IPS DF 6.9 (cell line): ENCODE results near the gene CDX1.

Experiments used
- DNase-seq: peaks from one replicate; pipeline ENCODE4 v3.0.0-alpha.2; 2013; ENCODE audit warnings: low read depth, low spot score
- H3K27ac ChIP-seq: one replicate; pipeline ENCODE4 v1.5.1; 2013; ENCODE audit warnings: low read length, control low read depth
- H3K27me3 ChIP-seq: 2 replicates; pipeline ENCODE4 v1.6.1; 2013; ENCODE audit warnings: mild to moderate bottlenecking, low read length; ENCODE audit not compliant: control insufficient read depth, insufficient read depth
- H3K36me3 ChIP-seq: 2 replicates; pipeline ENCODE4 v1.6.1; 2013; ENCODE audit warnings: low read length; ENCODE audit not compliant: control insufficient read depth, insufficient read depth
- H3K4me1 ChIP-seq: 2 replicates; pipeline ENCODE4 v1.6.1; 2013; ENCODE audit warnings: low read length; ENCODE audit not compliant: control insufficient read depth, insufficient read depth
- H3K4me3 ChIP-seq: 2 replicates; pipeline ENCODE4 v1.5.1; 2013; ENCODE audit warnings: mild to moderate bottlenecking, low read length
- H3K9me3 ChIP-seq: 2 replicates; pipeline ENCODE4 v1.6.1; 2013; ENCODE audit warnings: low read length, inconsistent platforms; ENCODE audit not compliant: control insufficient read depth, insufficient read depth
- WGBS: extraction: QIAGEN DNeasy Blood & Tissue Kit; methylation state at CpG from one replicate; pipeline ENCODE4 v1.1.7; 2013; ENCODE audit warnings: mixed read lengths, missing lambda C conversion rate; ENCODE audit not compliant: insufficient read length, insufficient coverage; 5-methylcytosine and 5-hydroxymethylcytosine counted together

CDX1 gene

GRCh38 chr5:150166650-150167511 lies at the start of gene CDX1:
TSS of gene CDX1 (plus strand) at chr5:150166778. CDS start at chr5:150166877, 99 bp downstream.
- Histone ChIP-seq H3K36me3 (no peaks in the 10 kb centered on the region), H3K9me3 (no peaks in the 10 kb centered on the region), H3K27ac (no peak within 1 kb of the TSS), H3K4me3 (no peak within 1 kb of the TSS), H3K4me1 (no peaks in the 10 kb centered on the region), H3K27me3 (peaks cover 60% of the 10 kb centered on the region)
- no peak for DNase-seq
- no CpG with 5 or more reads among the region's 93 CpGs for WGBS

GRCh38 chr5:150117945-150118560 lies 48.5 kb upstream of the CDX1 start:
- DNase-seq: no peak
- Histone ChIP-seq H3K4me3 (no peak overlapping the region), H3K4me1 (no peaks in the 10 kb centered on the region; the same call in 1 of the 2 replicates), H3K27me3 (no peaks in the 10 kb centered on the region), H3K9me3 (no peaks in the 10 kb centered on the region), H3K36me3 (no peaks in the 10 kb centered on the region), H3K27ac (no peak overlapping the region)
- WGBS: no CpG with 5 or more reads among the region's 9 CpGs

GRCh38 chr5:150118561-150119229 lies 47.9 kb upstream of the CDX1 start:
- WGBS: no CpG with 5 or more reads among the region's 11 CpGs
- H3K9me3 ChIP-seq: no peaks in the 10 kb centered on the region
- H3K36me3 ChIP-seq: no peaks in the 10 kb centered on the region
- no peak overlapping the region for H3K4me3 ChIP-seq
- no peak for DNase-seq
- H3K27ac ChIP-seq: no peak overlapping the region
- H3K4me1 ChIP-seq: no peaks in the 10 kb centered on the region; the same call in 1 of the 2 replicates
- no peaks in the 10 kb centered on the region for H3K27me3 ChIP-seq

DNA sequence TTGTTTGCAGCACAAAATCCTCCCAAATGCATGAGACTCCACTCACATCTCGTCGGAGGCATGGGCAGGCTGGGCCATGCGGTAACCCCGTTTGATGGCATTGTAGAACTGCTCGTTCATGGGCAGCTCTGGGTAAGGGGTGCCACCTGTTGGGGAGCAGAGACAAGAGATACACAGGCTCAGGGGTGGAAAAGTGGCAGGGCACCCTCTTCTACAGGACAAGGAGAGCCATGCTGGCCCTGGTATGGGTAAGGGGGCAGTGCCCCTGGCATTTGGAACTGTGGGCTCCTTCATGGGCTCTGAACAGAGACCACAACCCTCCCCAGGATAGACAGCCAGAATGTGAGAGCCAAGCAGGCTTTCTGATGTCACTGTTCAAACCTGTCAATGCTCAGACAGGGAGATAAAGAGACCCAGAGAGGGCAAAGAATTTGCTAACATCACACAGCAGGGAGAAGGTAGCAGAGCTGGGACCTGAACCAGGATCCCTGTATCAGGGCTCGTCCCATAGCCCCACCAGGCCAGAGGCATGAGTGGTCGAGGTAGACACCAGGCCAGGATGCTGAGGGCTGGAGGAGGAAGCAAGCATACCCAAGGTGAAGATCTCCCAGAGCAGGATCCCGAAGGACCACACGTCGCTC lies 47.0 kb upstream of the CDX1 start:
- no CpG with 5 or more reads among the region's 10 CpGs for WGBS
- DNase-seq: no peak

DNA sequence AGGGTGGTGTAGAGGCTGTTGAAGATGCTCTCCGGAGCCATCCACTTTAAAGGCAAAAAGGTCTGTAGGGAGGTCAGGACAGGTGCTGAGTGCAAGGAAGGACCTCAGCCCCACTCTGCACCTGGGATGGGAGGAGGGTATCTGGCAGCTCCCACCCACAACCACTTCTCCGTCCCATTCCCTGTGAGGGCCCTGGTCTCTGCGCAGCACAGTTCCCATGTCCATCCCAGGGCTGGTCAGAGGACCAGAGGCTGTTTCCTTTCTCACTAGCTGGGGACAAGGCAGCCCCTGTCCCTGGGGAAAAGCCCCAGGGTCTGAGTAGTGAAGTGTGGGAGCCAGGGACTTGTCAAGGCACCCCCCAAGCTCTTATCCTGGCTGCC lies 46.5 kb upstream of the CDX1 start:
- WGBS: no CpG with 5 or more reads among the region's 3 CpGs
- Histone ChIP-seq H3K4me3 (no peak overlapping the region), H3K4me1 (no peaks in the 10 kb centered on the region; the same call in 1 of the 2 replicates), H3K36me3 (no peaks in the 10 kb centered on the region), H3K27me3 (no peaks in the 10 kb centered on the region), H3K9me3 (no peaks in the 10 kb centered on the region), H3K27ac (no peak overlapping the region)
- no peak for DNase-seq

More for the DNA sequence above, 47.0 kb upstream of the CDX1 start:
- Histone ChIP-seq H3K27ac (no peak overlapping the region), H3K27me3 (no peaks in the 10 kb centered on the region), H3K4me3 (no peak overlapping the region), H3K9me3 (no peaks in the 10 kb centered on the region), H3K36me3 (no peaks in the 10 kb centered on the region), H3K4me1 (no peaks in the 10 kb centered on the region; the same call in 1 of the 2 replicates)

DNA sequence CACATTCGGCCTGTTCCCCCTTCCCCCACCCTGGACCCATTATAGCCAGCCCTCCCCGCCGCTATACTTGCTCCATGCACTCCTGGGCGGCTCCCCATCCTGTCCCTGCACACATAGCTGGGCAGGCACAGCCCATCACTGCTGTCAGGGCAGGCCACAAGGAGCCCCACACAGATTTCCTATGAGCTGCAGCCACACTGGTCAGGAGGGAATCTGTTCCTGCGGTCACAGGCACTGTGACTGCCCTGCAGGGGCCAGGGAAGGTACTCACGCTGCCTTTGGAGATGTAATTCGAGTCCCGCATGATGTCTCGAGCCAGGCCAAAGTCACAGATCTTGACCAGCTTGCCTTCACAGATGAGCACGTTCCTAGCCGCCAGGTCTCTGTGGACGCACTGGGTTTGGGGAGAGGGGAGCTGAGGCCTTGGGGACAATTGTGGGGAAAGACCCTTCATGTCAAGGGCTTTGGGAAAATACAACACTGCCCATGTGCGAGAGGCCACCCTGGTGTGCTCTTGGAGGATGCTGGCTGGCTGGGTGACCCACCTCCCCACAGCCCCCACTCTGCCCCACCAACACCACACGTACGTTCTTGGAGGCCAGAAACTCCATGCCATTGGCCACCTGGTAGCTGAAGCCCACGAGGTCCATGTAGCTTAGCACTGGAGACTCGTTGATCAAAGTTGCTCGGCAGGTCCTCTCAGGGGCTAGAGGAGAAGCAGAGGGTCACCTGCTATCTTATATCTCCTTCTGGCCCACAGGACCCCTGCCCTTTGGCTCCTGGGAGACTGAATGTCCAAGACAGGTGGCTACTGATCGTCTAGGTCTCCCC lies 45.7 kb upstream of the CDX1 start:
- Histone ChIP-seq H3K27ac (no peak overlapping the region), H3K4me3 (no peak overlapping the region), H3K27me3 (no peaks in the 10 kb centered on the region), H3K4me1 (no peaks in the 10 kb centered on the region; the same call in 1 of the 2 replicates), H3K9me3 (no peaks in the 10 kb centered on the region), H3K36me3 (no peaks in the 10 kb centered on the region)
- no peak for DNase-seq
- WGBS: no CpG with 5 or more reads among the region's 19 CpGs

- no peaks in the 10 kb centered on the region for H3K36me3 ChIP-seq
- no peaks in the 10 kb centered on the region for H3K27me3 ChIP-seq
- H3K9me3 ChIP-seq: no peaks in the 10 kb centered on the region
- H3K4me3 ChIP-seq: no peak overlapping the region
- DNase-seq: no peak
- no peak overlapping the region for H3K27ac ChIP-seq
- no peaks in the 10 kb centered on the region; the same call in 1 of the 2 replicates for H3K4me1 ChIP-seq
- WGBS: no CpG with 5 or more reads among the region's 14 CpGs
Observed at GRCh38 chr5:150121448-150122157, 45.0 kb upstream of the CDX1 start.

GRCh38 chr5:150122158-150122510 lies 44.4 kb upstream of the CDX1 start:
- no CpG with 5 or more reads among the region's 5 CpGs for WGBS
- no peak for DNase-seq
- no peaks in the 10 kb centered on the region for H3K27me3 ChIP-seq
- no peak overlapping the region for H3K27ac ChIP-seq
- no peaks in the 10 kb centered on the region for H3K9me3 ChIP-seq
- no peaks in the 10 kb centered on the region; the same call in 1 of the 2 replicates for H3K4me1 ChIP-seq
- no peak overlapping the region for H3K4me3 ChIP-seq
- H3K36me3 ChIP-seq: no peaks in the 10 kb centered on the region
